ENCODE results near the gene PEMT.

The PEMT gene

DNA sequence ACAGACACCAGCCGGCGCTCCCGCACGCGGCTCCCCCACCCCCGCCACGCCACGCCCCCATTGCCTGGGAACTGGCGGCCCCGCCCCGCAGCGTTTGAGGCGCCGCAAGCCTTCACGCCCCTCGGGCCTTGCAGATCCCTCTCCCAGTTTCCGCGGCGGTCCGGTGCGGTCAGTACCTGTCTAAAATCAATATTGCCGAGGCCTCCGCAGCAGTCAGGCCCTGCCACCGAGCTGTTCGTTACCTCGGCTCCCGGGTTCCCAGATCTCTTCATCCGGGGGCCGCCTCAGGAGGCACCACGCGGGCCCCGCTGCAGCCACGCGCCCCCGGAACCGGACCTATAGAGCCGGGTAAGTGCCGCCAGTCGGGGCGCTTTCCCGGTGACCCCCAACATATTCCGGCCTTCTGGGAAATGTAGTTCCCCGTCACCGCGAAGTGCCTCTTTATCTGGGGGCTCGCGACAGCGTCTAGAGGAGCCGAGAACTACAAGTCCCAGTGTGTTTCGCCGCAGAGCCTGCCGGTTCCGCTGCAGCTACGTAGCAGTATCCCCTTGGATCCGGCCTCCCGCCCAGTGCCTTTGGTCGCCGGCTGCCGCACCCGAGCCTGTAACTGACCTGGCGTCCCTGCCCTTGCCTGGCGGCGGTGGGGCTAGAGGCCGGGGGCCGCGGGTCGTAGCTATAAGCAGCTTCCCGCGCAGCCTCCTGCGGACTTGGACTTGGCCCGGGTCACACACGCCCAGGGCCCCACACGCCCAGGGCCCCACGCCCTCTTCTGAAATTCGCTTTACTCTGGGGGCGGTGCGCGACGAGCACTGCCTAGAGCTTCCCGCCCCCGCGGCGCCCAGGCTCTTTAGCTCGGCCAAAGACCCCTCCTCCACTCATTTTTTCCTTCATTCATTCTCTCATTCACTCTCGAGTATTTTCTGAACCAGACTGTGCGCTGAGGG, at the start of gene PEMT (continued):
- TF ChIP-seq ZNF121 (tag by site-specific recombination; IDR thresholded peaks at IDR 0.05), result peak; percentile 46; the same call in 1 of the 2 replicates
- no peak; the same call in 1 of the 2 replicates for TF ChIP-seq ZNF37A (tag by site-specific recombination; IDR thresholded peaks at IDR 0.05)
- peak; percentile 97 for TF ChIP-seq ZEB2 (tag by site-specific recombination; IDR thresholded peaks at IDR 0.05)
- no peak for TF ChIP-seq ZNF48 (tag by site-specific recombination; IDR thresholded peaks at IDR 0.05)
- TF ChIP-seq ZNF426 (tag by site-specific recombination; IDR thresholded peaks at IDR 0.05), result 0 out of 2 replicates have a peak, but pooled peaks have one; percentile 9
- no peak for TF ChIP-seq ZNF701 (tag by site-specific recombination; IDR thresholded peaks at IDR 0.05)
- TF ChIP-seq, protein P1, sequence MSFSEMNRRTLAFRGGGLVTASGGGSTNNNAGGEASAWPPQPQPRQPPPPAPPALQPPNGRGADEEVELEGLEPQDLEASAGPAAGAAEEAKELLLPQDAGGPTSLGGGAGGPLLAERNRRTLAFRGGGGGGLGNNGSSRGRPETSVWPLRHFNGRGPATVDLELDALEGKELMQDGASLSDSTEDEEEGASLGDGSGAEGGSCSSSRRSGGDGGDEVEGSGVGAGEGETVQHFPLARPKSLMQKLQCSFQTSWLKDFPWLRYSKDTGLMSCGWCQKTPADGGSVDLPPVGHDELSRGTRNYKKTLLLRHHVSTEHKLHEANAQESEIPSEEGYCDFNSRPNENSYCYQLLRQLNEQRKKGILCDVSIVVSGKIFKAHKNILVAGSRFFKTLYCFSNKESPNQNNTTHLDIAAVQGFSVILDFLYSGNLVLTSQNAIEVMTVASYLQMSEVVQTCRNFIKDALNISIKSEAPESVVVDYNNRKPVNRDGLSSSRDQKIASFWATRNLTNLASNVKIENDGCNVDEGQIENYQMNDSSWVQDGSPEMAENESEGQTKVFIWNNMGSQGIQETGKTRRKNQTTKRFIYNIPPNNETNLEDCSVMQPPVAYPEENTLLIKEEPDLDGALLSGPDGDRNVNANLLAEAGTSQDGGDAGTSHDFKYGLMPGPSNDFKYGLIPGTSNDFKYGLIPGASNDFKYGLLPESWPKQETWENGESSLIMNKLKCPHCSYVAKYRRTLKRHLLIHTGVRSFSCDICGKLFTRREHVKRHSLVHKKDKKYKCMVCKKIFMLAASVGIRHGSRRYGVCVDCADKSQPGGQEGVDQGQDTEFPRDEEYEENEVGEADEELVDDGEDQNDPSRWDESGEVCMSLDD (tag by site-specific recombination; IDR thresholded peaks at IDR 0.05), result peak; percentile 98
- 0 out of 2 replicates have a peak, but pooled peaks have one; percentile 11 for TF ChIP-seq ZNF366 (tag by site-specific recombination; conservative IDR thresholded peaks at IDR 0.05)
- TF ChIP-seq ZNF544 (tag by site-specific recombination; IDR thresholded peaks at IDR 0.05), result no peak
- TF ChIP-seq ZFP69B (tag by site-specific recombination; IDR thresholded peaks at IDR 0.05), result peak; percentile 76; the same call in 1 of the 2 replicates
- no peak for TF ChIP-seq HOXC10 (CRISPR knock-in tag; IDR thresholded peaks at IDR 0.05)
- peak; percentile 83 for TF ChIP-seq OVOL3 (tag by site-specific recombination; IDR thresholded peaks at IDR 0.05)
- TF ChIP-seq ZNF221 (tag by site-specific recombination; IDR thresholded peaks at IDR 0.05; ENCODE audit: borderline replicate concordance), result no peak
- no peak for TF ChIP-seq ZNF292 (tag by site-specific recombination; IDR thresholded peaks at IDR 0.05; ENCODE audit: borderline replicate concordance, low read depth)
- TF ChIP-seq ZSCAN23 (tag by site-specific recombination; IDR thresholded peaks at IDR 0.05), result peak; percentile 88; the same call in 1 of the 2 replicates
- peak; percentile 71 for TF ChIP-seq PRDM10 (tag by site-specific recombination; IDR thresholded peaks at IDR 0.05)
- TF ChIP-seq, protein P2, sequence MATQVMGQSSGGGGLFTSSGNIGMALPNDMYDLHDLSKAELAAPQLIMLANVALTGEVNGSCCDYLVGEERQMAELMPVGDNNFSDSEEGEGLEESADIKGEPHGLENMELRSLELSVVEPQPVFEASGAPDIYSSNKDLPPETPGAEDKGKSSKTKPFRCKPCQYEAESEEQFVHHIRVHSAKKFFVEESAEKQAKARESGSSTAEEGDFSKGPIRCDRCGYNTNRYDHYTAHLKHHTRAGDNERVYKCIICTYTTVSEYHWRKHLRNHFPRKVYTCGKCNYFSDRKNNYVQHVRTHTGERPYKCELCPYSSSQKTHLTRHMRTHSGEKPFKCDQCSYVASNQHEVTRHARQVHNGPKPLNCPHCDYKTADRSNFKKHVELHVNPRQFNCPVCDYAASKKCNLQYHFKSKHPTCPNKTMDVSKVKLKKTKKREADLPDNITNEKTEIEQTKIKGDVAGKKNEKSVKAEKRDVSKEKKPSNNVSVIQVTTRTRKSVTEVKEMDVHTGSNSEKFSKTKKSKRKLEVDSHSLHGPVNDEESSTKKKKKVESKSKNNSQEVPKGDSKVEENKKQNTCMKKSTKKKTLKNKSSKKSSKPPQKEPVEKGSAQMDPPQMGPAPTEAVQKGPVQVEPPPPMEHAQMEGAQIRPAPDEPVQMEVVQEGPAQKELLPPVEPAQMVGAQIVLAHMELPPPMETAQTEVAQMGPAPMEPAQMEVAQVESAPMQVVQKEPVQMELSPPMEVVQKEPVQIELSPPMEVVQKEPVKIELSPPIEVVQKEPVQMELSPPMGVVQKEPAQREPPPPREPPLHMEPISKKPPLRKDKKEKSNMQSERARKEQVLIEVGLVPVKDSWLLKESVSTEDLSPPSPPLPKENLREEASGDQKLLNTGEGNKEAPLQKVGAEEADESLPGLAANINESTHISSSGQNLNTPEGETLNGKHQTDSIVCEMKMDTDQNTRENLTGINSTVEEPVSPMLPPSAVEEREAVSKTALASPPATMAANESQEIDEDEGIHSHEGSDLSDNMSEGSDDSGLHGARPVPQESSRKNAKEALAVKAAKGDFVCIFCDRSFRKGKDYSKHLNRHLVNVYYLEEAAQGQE (tag by site-specific recombination; IDR thresholded peaks at IDR 0.05), result no peak; the same call in none of the 2 replicates
- TF ChIP-seq RBAK (tag by site-specific recombination; IDR thresholded peaks at IDR 0.05), result no peak
- no peak for TF ChIP-seq ZNF404 (tag by site-specific recombination; IDR thresholded peaks at IDR 0.05)
- no peak for TF ChIP-seq ZNF132 (tag by site-specific recombination; IDR thresholded peaks at IDR 0.05; ENCODE audit: borderline replicate concordance)
- peak; percentile 81 for TF ChIP-seq ZBTB21 (tag by site-specific recombination; IDR thresholded peaks at IDR 0.05)
- TF ChIP-seq ZNF391 (tag by site-specific recombination; IDR thresholded peaks at IDR 0.05; ENCODE audit: borderline replicate concordance, low read depth), result peak; percentile 83; the same call in 1 of the 2 replicates
- peak; percentile 31; the same call in 1 of the 2 replicates for TF ChIP-seq ZNF513 (tag by site-specific recombination; IDR thresholded peaks at IDR 0.05)
- peak; percentile 36; the same call in 1 of the 2 replicates for TF ChIP-seq FEZF1 (tag by site-specific recombination; IDR thresholded peaks at IDR 0.05)
- no peak for TF ChIP-seq SALL2 (tag by site-specific recombination; IDR thresholded peaks at IDR 0.05; ENCODE audit: borderline replicate concordance)
- no peak for TF ChIP-seq ZNF433 (tag by site-specific recombination; IDR thresholded peaks at IDR 0.05; ENCODE audit: low read depth)

Measured in HEK293 (cell line).